GM21576 (cell line): ENCODE measurements around the gene CES5A.
"Not testable (repeated sequence)": the region's sequence is repeated elsewhere in the genome, so short reads cannot be mapped to it uniquely, and the experiment has no call there.

Experiments
- ATAC-seq: cut with Tn5 transposase; IDR thresholded peaks from one replicate; pipeline ENCODE4 v1.9.1; 2021; ENCODE audit warnings: mild to moderate bottlenecking, moderate library complexity; ENCODE audit not compliant: unreplicated experiment

CES5A gene

GRCh38 chr16:55888546-55888945 lies 13.4 kb upstream of the CES5A start:
- ATAC-seq, result no peak

GRCh38 chr16:55876854-55877253 lies 1.7 kb upstream of the CES5A start:
- no peak for ATAC-seq

DNA sequence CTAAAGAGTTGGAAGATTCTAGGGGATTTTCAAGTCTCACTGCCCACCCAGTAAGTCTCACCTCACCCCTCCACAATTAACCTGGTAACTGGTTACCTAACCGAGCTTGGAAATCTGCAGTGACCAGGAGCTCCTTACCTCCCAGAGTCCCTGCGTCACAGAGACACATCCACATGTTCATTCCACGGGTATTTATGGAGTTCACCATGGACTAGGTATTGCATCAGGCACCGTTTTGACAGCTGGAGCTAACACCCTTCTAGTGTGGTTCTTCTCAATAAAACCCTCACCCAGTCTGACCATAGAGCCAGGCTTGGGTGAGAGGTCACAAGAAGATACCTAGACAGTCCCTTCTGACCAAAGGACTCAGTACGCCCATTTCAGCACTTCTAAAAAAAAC lies 2.1 kb downstream of the CES5A start:
- ATAC-seq, result no peak

- ATAC-seq, result no peak
Measured at GRCh38 chr16:55872130-55872529, 3.0 kb downstream of the CES5A start.

- no peak for ATAC-seq
Measured at GRCh38 chr16:55871411-55872038, 3.6 kb downstream of the CES5A start.

GRCh38 chr16:55868980-55869379 lies 6.2 kb downstream of the CES5A start:
- ATAC-seq, result no peak

DNA sequence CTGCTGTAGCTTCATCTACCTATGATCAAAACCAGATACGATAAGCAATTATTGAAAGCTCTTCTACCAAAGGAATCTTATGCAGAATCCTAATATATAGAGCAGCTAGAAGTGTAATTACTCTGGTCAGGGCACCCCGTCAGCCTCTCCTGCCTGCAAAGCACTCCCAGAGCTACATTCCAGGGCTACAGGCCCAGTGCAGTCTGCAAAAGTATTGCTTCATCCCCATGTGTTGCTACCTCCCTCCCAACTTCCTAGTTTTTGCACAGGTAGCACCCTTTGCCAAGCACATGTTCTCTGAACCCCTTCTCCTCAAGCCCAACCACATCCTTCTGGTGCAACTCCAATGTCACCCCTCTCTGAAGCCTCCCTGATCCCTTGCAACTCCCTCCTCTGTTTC lies 7.0 kb downstream of the CES5A start:
- ATAC-seq, result no peak

GRCh38 chr16:55861288-55861687 lies 13.9 kb downstream of the CES5A start:
- ATAC-seq, result no peak

- ATAC-seq, result not testable (repeated sequence)
Measured at GRCh38 chr16:55857650-55858049, 17.5 kb downstream of the CES5A start.

DNA sequence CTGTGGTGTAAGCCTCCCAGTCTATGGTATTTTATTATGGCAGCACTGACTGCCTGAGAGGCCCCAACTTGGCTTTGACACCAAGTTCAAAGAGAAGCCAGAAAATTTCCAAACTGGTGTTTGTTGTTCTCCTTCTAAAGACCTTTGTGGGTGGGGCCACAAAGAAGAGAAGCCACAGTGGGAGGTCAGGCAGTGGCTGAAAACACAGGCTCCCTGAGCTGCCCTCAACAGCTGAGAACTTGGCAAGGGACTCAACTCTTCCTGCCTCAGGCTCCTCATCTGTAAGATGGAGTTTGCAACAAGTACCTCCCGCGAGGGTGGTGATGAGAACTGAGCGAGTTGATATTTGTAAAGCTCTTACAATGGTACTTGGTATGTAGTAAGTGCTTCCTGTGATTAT lies 18.2 kb downstream of the CES5A start:
- no peak for ATAC-seq

- no peak for ATAC-seq
Measured at GRCh38 chr16:55853114-55853513, 22.1 kb downstream of the CES5A start.

DNA sequence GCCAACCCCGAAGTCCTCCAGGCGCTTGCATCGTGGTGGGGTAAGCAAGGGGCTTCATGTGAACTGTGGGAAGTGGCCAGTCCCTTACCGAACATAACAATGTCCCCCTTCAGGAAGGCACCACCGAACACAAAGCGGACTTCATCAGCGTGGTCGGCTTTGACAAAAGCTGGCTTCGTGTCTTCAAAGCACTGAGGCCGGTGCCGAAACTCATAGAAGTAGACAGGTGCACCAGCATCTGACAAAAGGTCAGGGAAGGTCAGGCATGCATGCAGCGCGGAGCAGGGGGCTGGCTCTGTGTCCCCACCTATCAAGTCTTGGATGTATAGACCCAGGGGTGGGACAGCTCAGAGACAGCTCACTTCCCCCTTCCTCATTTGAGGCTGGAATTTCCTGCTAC lies 25.6 kb downstream of the CES5A start:
- ATAC-seq, result no peak

DNA sequence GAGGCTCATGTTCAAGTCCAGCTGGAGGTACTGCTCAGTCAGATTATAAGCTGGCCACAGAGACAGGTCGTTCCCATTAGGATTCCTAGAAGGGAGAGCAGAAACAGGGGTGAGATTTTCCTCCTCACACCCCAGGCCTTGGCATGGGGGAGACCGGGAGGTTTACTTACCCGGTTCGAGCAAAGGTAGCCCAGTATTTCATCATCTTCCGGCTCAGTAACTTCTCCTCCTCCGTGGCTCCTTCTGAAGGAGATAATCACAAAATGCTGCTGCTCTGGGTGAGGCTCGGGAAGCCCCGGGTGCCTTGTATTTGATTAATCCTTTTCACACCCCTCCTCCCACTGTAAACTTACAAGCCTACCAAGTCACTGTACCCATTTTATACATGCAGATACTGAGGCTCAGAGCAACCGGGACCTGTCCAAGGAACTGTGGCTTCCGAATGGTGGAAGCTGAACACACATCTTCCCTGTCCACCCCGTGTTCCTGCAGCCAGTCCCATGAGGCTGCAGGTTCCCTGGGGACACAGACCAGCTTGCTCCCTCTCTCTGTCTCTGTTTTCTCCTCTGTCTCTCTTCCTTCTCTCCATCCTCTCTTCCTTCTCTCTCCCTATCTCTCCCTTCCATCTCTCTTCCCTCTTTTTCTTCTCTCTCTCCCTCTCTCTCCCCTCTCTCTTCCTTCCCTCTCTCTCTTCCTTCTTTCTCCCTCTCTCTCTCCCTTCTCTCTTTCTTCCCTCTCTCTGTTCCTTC lies 28.4 kb downstream of the CES5A start:
- ATAC-seq, result no peak

DNA sequence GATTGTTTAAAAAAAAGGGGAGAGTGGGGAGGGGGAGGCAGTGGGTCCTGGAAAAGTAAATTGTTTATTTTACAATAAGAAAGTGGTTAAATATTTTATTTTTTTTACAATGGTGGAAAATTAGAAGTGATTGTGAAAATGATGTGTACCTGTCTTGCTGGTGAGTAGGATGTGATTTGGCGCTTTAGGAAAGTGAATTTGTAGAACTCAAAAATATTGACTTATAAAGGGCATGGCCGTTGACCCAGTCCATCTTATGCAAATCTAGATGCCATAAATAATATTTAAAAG lies 32.1 kb downstream of the CES5A start:
- no peak for ATAC-seq

DNA sequence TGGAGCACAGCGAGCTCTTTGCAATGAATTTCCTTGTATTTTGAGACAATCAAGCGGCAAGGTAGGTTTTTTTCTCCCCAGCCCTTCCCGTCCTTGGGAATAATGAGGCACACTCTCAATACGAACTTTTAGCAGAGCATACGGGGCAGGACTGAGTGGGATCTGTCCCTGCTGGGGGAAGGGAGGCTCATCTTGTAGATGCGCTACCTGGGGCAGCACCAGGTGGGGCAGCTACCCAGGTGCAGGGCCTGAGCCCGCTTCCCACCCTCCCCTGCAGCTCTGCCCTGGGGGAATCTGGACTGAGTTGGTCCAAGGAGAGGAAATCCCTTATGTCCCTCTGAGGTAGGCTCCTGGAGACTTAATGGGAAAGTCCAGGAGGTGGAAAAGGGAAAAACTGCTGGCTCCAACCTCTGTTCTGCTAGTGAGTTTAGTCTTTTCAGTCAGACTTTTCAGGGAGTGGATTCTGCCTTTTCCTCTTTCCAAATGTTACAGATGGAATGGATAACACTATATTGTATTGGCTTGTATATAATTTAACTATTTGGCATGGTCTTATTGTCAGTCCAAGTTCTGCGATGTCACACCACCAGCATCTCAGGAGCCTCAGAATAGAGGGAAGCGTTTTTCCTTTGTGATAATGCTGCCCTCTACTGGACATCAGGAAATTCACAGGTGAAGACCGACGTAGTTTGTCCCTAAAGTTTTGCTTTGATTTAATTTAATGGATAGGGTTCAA lies 32.6 kb downstream of the CES5A start:
- ATAC-seq, result no peak

DNA sequence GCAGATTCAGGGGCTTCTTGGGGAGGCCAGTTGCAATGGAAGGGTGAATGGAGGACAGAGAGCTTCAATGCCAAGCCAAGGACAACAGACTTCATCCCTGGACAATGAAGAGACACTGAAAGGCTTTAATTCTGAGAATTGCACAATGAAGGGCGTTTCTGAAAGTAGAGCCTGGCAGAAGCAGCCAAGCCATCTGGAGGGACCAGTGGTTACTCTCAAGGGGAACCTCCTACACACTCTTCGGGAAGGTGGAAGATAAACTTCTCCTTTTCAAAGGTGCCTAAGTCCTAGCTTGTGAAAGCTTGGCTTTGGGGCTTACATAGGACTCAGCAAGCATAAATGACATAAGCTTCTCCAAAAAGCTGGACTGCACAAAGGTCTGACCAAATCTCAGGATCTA lies 36.1 kb downstream of the CES5A start:
- no peak for ATAC-seq

GRCh38 chr16:55836158-55836611 lies 39.0 kb downstream of the CES5A start:
- ATAC-seq, result no peak

DNA sequence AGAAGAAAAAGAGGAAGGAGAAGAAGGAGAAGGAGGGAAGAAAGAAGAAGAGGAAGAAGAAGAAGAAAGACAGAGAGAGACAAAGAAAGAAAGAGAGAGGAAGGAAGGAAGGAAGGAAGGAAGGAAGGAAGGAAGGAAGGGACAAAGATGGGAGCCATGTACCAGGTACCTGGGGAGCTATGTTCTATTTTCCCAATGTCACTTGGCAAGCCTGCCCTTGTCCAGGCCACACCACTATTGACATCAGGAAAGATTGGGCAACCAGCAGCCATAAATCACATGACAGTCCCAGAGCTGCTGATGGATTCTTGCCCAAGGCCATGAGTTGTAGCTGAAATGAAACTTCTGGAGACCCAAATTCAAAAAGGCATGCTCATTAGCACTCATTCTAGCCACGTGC lies 39.6 kb downstream of the CES5A start:
- no peak for ATAC-seq

- not testable (repeated sequence) for ATAC-seq
Measured at GRCh38 chr16:55835173-55835572, 40.0 kb downstream of the CES5A start.

GRCh38 chr16:55834049-55834448 lies 41.1 kb downstream of the CES5A start:
- peak; percentile 68 for ATAC-seq

GRCh38 chr16:55832773-55833691 lies 42.1 kb downstream of the CES5A start, which contains the start of gene CES1:
Gene CES1 (minus strand): TSS chr16:55833096. CDS start chr16:55833055, 41 bp downstream.
- no peak for ATAC-seq
